Chondrocyte (in vitro differentiated cells): ENCODE measurements around the gene INHBB. TPM values are rescaled to one million over a fixed set of nuclear protein-coding genes. Genes with fewer than 3 reads are reported as not detected.

ENCODE experiments used
- DNase-seq: peaks from one replicate; pipeline ENCODE4 v3.0.0; 2021; ENCODE audit warnings: mixed read lengths, low spot score
- H3K27ac Mint-ChIP-seq: one replicate; pipeline ENCODE4 v1.8.0; 2021; ENCODE audit warnings: mild to moderate bottlenecking, moderate library complexity, mixed read lengths; ENCODE audit not compliant: unreplicated experiment
- H3K27me3 Mint-ChIP-seq: 2 replicates; pipeline ENCODE4 v1.8.0; 2021; ENCODE audit warnings: low read depth, mixed read lengths
- H3K36me3 Mint-ChIP-seq: 2 replicates; pipeline ENCODE4 v1.8.0; 2021; ENCODE audit warnings: low read depth, mixed read lengths
- H3K4me1 Mint-ChIP-seq: 2 replicates; pipeline ENCODE4 v1.8.0; 2021; ENCODE audit warnings: low read depth, mild to moderate bottlenecking, mixed read lengths
- H3K4me3 Mint-ChIP-seq: one replicate; pipeline ENCODE4 v1.8.0; 2021; ENCODE audit warnings: mild to moderate bottlenecking, moderate library complexity, mixed read lengths; ENCODE audit not compliant: unreplicated experiment
- H3K9me3 Mint-ChIP-seq: 2 replicates; pipeline ENCODE4 v1.8.0; 2021; ENCODE audit warnings: low read depth, mixed read lengths
- CTCF ChIP-seq: fragments of 200-600 bp; sonication (generic); IDR thresholded peaks from 2 replicates; pipeline ENCODE4 v1.5.0; 2021; ENCODE audit warnings: antibody characterized with exemption, mild to moderate bottlenecking, moderate library complexity
- total RNA-seq: library from RNA; stranded (reverse); gene quantifications from 3 replicates; pipeline ENCODE4 v1.2.1, GENCODE V29; 2021

INHBB gene
- total RNA-seq, 1 donor from 2014 or later: 1.3 TPM

- H3K36me3 Mint-ChIP-seq: peaks cover 1% of the 10 kb centered on the region
- no peak for TF ChIP-seq CTCF
- no peak overlapping the region for H3K4me3 Mint-ChIP-seq
- peaks cover 3% of the 10 kb centered on the region for H3K9me3 Mint-ChIP-seq
- no peaks in the 10 kb centered on the region for H3K4me1 Mint-ChIP-seq
- no peak overlapping the region for H3K27ac Mint-ChIP-seq
- DNase-seq: no peak
- peaks cover 69% of the 10 kb centered on the region for H3K27me3 Mint-ChIP-seq
These were observed 14.8 kb upstream of the INHBB start for GRCh38 chr2:120330946-120331822.

DNA sequence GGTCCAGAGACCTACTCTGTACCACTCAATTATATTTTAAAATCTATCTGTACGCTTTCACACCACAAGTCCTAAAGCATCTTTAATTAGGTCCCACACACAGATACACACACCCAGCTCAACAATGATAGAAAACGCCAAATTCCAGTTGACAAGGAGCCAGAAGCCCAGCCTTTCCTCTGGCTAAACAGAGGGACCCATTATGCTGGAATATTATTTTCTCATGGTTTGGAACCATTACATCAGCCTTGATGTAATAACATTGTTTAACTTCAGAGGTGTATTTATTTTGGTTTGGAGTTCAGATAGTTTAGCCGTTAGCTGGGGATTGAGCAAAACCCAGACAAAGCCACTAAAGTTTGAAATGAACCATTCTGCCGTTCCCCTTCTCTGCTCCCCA is 14.0 kb upstream of the INHBB start:
- no peak overlapping the region for H3K27ac Mint-ChIP-seq
- H3K4me3 Mint-ChIP-seq: no peak overlapping the region
- no peak for TF ChIP-seq CTCF
- H3K36me3 Mint-ChIP-seq: peaks cover 4% of the 10 kb centered on the region
- no peaks in the 10 kb centered on the region for H3K4me1 Mint-ChIP-seq
- peaks cover 3% of the 10 kb centered on the region for H3K9me3 Mint-ChIP-seq
- peaks cover 73% of the 10 kb centered on the region for H3K27me3 Mint-ChIP-seq
- DNase-seq: no peak

DNA sequence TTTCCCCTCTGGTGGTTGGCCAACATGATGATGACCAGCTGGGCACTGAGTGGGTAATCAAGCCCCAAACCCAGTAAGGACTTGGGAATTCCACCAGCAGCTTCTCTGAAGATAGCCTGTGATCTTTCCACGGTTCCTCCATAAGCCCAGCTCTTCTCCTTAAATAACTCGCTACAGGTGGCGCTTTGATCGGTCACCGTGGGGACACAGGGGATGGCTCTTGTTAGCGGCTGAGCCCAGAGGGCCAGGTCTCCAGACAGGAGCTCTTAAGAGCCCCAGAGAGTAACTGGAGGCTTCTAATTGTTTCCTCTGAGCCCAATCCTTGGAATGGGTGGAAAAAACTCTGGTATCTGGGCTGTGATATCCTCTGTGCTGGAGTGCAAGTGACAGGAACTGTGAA is 13.6 kb upstream of the INHBB start:
- Mint-ChIP-seq H3K27ac (no peak overlapping the region), H3K36me3 (peaks cover 2% of the 10 kb centered on the region), H3K9me3 (peaks cover 3% of the 10 kb centered on the region), H3K4me1 (no peaks in the 10 kb centered on the region), H3K27me3 (peaks cover 73% of the 10 kb centered on the region), H3K4me3 (no peak overlapping the region)
- DNase-seq: no peak
- no peak for TF ChIP-seq CTCF

DNA sequence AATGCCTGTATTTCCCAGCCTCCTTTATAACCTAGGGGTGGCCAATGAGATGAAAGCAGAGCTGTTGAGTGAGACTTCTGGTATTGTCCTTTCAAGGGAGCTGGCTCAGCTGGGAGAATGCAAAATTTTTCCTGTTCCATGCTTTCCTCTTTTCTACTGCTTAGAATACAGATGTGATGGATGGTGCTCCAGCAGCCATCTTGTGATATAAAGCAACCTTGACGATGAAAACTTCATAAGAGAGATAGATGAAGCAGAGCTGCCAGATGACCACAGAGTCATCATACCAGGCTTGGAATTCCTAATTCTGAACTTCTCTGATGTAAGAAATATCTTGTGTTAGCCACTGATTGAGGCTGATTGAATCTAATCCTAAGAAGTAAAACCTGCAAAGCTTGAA is 11.9 kb upstream of the INHBB start:
- DNase-seq: no peak
- H3K27me3 Mint-ChIP-seq: peaks cover 78% of the 10 kb centered on the region
- H3K9me3 Mint-ChIP-seq: peaks cover 3% of the 10 kb centered on the region
- H3K4me1 Mint-ChIP-seq: no peaks in the 10 kb centered on the region
- TF ChIP-seq CTCF: no peak
- H3K4me3 Mint-ChIP-seq: no peak overlapping the region
- peaks cover 2% of the 10 kb centered on the region for H3K36me3 Mint-ChIP-seq
- no peak overlapping the region for H3K27ac Mint-ChIP-seq

GRCh38 chr2:120336749-120337148 is 9.2 kb upstream of the INHBB start:
- Mint-ChIP-seq H3K27me3 (peaks cover 66% of the 10 kb centered on the region), H3K4me3 (no peak overlapping the region), H3K36me3 (peaks cover 2% of the 10 kb centered on the region), H3K9me3 (peaks cover 3% of the 10 kb centered on the region), H3K27ac (no peak overlapping the region), H3K4me1 (no peaks in the 10 kb centered on the region)
- no peak for TF ChIP-seq CTCF
- DNase-seq: no peak
